GM21717 (cell line): Measurements from ENCODE around the gene FKBP1B.
"Not testable (repeated sequence)": the region's sequence is repeated elsewhere in the genome, so short reads cannot be mapped to it uniquely, and the experiment has no call there.

Experiments
- ATAC-seq: cut with Tn5 transposase; IDR thresholded peaks from one replicate; pipeline ENCODE4 v1.9.1; 2021; ENCODE audit warnings: mild to moderate bottlenecking, moderate library complexity; ENCODE audit not compliant: unreplicated experiment

FKBP1B gene

DNA sequence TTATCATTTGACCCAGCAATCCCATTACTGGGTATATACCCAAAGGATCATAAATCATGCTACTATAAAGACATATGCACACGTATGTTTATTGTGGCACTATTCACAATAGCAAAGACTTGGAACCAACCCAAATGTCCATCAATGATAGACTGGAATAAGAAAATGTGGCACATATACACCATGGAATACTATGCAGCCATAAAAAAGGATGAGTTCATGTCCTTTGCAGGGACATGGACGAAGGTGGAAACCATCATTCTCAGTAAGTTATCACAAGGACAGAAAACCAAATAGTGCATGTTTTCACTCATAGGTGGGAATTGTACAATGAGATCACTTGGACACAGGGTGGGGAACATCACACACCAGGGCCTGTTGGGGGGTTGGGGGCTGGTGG, 51.2 kb downstream of the FKBP1B start:
- not testable (repeated sequence) for ATAC-seq

DNA sequence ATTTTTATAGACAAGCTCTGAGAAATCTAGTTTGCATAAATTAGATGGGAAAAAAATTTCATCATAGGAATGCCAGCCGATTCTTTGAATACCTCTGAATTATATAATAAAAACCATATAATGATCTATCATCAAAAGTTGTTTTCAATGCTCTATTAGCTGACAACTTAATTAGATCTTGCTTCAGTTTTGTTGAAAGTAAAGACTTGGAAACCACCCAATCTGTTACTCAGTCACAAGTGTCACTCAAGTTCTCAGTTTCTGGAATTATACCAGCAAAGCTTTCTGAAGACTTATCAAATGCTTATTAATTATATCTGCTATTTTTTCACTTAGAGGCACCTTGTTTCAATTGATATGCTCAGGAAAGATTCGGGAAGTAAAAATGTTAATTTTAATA, 52.5 kb downstream of the FKBP1B start:
- no peak for ATAC-seq

DNA sequence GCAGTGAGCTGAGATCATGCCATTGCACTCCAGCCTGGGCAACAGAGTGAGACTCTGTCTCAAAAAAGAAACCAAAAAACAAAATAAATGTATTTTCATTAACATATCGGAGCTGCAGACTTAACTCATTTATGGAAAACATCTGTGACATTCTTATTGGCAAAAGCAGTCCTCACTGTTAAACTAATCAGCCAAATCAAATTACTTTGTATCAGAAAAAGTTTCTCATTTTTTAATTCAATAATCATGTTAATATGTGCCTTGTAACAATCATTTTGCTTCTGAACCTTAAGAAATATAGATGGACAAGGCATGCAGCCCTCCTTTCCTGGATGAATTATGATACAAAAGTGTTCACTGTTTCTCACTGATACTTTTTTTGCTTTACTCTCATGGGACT, 53.1 kb downstream of the FKBP1B start:
- no peak for ATAC-seq

DNA sequence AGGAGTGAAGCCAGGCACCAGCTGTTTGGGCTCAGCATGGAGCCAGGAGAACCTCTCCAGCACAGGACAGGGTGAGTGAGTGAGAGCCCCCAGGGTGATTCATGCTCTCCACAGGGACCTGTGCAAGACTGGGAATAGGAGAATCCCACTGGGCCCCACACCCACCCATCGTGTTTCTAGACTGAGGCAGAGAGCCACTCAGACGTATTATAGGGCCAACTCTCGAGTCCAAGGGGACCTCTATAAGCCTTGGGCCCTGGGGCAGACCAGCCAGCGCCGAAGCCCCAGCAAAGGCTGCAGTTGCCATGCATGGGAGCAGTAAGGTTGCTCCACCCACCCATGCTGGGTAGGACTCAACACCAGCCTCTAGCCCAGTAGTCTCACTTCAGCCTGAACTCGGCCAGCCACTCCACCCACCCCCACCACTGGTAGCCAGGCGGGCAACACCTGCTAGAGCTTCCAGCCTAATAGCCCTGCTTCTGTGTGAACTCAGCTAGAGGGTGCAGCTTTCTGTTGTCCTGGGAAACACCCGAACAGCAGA, 54.6 kb downstream of the FKBP1B start:
- no peak for ATAC-seq

DNA sequence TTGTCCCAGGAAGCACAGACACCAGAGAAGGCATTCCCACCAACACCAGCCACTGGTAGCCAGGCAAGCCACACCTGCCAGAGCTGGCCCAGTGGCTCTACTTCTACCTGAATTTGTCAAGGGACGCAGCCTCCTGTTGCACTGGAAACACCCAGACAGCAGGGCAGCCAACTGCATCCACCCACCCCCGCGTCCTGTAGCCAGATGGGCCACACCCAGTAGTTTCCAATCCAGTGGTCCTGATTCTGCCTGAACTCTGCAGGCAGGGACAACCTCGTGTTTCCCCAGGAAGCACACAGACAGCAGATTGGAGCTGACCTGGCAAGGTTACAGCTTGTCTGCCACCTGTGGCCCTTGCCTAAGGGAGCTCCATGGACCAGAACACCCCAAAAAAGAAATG, 55.4 kb downstream of the FKBP1B start:
- ATAC-seq: no peak

DNA sequence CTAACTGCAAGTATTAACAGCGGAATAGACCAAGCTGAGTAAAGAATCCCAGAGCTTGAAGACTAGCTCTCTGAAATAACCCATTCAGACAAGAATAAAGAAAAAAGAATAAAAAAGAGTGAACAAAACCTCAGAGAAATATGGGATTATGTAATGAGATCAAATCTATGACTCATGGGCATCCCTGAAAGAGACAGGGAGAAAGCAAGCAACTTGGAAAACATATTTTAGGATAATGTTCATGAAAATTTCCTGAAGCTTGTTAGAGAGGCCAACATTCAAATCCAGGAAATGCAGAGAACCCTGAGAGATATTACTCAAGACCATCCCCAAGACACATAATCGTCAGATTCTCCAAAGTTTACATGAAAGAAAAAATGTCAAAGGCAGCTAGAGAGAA, 56.3 kb downstream of the FKBP1B start:
- no peak for ATAC-seq

DNA sequence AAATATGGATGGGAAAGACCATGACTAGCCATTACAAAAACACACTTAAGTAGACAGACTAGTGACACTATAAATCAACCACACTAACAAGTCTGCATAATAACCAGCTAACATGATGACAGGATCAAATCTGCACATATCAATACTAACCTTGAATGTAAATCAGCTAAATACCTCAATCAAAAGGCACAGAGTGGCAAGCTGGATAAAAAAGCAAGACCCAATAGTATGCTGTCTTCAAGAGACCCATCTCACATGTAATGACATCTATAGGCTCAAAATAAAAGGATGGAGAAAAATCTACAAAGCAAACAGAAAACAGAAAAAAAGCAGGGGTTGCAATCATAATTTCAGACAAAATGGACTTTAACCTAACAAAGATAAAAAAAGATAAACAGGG, 57.2 kb downstream of the FKBP1B start:
- ATAC-seq: no peak

DNA sequence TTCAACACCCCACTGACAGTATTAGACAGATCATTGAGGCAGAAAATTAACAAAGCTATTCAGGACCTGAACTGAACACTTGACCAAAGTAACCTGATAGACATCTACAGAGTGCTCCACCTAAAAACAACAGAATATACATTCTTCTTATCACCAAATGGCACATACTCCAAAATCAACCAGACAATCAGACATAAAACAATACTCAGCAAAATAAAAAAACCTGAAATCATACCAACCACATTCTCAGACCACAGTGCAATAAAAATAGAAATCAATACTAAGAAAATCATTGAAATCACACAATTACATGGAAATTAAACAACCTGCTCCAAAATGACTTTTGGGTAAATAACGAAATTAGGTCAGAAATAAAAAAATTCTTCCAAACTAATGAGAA, 57.8 kb downstream of the FKBP1B start:
- ATAC-seq: no peak

DNA sequence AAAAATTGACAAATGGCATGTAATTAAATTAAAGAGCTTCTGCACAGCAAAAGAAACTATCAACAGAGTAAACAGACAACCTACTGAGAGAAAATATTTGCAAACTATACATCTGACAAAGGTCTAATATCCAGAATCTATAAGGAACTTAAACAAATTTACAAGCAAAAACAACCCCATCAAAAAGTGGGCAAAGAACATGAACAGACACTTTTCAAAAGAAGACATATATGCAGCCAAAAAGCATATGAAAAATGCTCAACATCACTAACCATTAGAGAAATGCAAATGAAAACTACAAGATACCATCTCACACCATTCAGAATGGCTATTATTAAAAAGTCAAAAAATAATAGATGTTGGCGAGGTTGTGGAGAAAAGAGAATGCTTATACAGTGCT, 59.9 kb downstream of the FKBP1B start:
- not testable (repeated sequence) for ATAC-seq

DNA sequence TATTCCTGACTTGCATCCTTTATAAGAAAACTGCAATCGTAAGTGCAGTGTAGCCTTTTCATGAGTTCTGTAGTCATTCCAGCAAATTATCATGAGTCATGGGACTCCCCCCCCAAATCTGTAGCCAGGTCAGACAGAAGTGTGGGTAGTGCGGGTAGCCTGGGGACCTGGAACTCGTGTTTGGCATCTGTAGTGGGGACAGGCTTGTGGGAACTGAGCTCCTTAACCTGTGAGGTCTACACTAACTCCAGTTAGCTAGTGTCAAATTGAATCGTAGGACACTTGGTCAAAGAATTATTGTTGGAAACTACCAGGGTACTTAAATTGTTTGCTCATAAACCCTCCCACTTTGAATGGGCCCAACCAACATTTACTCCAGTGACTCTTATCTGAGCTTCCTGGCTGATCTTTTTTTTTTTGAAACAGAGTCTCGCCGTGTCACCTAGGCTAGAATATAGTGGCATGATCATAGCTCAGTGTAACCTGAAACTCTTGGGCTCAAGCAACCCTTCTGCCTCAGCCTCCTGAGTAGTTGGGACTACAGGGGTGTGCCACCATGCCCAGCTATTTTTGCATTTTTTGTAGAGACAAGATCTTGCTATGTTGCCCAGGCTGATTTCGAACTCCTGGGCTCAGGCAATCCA, 61.2 kb downstream of the FKBP1B start:
- ATAC-seq: no peak

DNA sequence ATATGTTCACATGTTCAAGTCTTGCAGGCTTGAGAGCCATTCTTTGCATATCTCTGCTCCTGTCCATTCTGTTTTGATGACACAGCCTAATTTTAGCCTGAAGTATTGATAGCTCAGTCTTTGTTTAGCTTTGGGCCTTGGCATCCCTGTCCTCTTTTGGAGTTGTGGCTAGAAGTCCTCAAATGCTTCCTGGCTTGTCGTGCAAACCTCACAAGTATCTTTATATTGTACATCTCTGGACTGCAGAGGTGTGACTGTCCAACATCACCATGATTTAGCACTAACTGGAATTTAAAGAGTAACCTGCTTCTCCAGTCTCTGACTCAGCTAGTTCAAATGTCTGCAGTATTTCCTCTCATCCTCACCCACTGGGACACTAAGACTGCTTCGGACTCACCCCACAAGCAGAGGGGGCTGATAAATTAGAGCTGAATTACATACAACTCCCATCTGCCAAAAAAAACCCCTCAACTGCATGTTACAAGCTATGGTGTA, 61.9 kb downstream of the FKBP1B start:
- ATAC-seq: no peak
